ENCODE results near the gene ING1.
A peak's percentile ranks its signal among the peaks of the same experiment; 100 is the strongest.
"Not testable (repeated sequence)": the region's sequence is repeated elsewhere in the genome, so short reads cannot be mapped to it uniquely, and the experiment has no call there.

The ING1 gene, protein sequence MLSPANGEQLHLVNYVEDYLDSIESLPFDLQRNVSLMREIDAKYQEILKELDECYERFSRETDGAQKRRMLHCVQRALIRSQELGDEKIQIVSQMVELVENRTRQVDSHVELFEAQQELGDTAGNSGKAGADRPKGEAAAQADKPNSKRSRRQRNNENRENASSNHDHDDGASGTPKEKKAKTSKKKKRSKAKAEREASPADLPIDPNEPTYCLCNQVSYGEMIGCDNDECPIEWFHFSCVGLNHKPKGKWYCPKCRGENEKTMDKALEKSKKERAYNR

DNA sequence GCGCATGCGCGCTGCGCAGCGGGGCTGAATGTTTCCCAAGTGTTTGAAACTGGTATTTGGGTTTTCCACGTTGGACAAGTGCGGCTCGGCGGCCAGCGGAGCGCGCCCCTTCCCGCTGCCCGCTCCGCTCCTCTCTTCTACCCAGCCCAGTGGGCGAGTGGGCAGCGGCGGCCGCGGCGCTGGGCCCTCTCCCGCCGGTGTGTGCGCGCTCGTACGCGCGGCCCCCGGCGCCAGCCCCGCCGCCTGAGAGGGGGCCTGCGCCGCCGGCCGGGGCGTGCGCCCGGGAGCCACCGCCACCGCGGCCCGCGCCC lies at the start of gene ING1:
TSS of gene ING1 (plus strand) at position 59 of the 311 bp plus-strand sequence. CDS start 450 bp downstream, outside the sequence.
- DNase-seq (ENCODE audit: low read depth) = no peak

DNA sequence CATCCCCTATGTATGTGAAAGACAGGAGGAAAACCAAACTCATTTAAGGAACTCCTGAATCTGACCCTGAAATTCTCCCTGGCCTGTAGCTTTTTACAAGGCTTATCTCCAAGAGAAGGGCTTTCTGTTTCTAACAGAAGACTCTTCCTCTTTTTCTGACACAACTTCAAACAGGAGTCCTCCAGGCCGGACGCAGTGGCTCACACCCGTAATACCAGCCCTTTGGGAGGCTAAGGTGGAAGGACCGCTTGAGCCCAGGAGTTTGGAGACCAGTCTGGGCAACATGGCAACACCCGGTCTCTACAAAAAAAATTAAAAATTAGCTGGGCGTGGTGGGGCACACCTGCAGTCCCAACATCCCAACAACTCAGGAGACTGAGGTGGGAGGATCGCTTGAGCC lies 49.5 kb upstream of the ING1 start:
- no peak for DNase-seq (ENCODE audit: low read depth)

DNA sequence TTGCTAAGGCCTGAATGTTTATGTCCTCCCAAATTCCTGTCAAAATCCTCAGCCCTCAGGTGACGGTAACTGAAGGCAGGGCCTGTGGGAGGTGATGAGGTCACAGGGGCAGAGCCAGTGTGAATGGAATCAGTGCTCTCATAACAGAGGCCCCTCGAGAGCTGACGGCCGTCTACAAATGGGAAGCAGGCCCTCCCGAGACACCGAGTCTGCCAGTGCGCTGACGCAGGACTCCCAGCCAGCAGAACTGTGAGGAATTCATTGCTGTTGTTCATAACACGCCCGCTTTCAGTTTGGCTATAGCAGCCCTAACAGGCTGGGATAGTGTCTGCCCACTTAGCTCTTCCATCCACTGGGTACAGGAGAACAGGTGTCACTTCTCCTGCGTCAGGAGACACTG lies 48.8 kb upstream of the ING1 start:
- DNase-seq (ENCODE audit: low read depth) = no peak

- no peak for DNase-seq (ENCODE audit: low read depth)
These were observed 47.8 kb upstream of the ING1 start for GRCh38 chr13:110665491-110666254.

- no peak for DNase-seq (ENCODE audit: low read depth)
These were observed 47.3 kb upstream of the ING1 start for GRCh38 chr13:110666255-110666533.

GRCh38 chr13:110669036-110669435 lies 44.5 kb upstream of the ING1 start:
- no peak for DNase-seq (ENCODE audit: low read depth)

- DNase-seq (ENCODE audit: low read depth) = not testable (repeated sequence)
These were observed 43.7 kb upstream of the ING1 start for GRCh38 chr13:110669814-110670213.

- peak; percentile 6 for DNase-seq (ENCODE audit: low read depth)
These were observed 36.6 kb upstream of the ING1 start for GRCh38 chr13:110676595-110677587.

DNA sequence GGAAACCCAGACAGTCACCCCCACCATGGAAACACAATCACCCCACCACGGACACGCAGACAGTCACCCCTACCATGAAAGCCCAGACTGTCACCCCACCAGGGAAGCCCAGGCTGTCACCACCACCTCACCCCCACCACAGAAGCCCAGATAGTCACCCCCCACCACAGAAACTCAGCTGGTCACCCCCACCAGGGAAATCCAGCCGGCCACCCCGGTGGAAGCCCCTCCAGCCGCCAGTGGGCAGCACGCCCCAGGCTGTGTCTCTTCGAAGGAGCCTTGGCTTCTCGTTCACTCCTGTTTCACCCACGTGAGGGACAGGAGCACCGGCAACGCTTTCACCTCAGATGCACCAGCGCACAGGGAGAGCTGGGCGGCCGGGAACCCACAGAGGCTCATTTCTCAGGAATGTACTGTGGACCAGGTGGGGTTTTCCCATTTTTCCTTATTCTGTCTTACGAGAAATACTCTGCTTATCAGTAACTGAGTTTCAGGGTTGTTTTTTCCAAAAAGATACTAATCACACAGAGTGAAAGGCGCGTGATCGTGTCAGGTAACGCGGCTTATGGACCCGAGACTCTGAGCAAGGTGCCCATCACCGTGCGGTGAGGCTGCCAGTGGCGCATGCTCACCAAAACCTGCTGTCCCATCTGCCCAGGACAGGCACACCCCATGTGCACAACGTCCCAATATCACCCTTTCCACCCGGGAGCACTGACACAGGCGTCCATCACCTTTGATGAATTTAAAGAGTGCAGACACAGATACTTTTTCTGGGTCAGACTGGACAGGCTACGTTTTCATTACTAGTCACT lies 35.6 kb upstream of the ING1 start:
- DNase-seq (ENCODE audit: low read depth) = no peak

DNA sequence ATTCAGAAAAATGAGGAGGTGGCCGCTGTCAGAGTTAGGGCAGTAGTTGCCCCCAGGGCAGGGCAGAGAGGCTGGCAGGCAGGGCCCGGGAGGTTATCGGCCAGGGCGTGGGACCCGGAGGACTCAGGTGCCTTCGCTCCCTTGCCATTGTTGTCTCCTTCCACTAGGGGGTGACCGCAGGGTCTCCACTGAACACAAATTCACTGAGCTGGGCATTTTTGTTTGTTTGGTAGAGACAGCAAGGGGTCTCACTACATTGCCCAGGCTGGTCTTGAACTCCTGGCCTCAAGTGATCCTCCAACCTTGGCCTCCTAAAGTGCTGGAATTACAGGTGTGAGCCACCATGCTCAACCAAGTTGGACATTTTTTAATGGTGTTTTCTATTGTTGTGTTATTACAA lies 32.6 kb upstream of the ING1 start:
- no peak for DNase-seq (ENCODE audit: low read depth)

DNA sequence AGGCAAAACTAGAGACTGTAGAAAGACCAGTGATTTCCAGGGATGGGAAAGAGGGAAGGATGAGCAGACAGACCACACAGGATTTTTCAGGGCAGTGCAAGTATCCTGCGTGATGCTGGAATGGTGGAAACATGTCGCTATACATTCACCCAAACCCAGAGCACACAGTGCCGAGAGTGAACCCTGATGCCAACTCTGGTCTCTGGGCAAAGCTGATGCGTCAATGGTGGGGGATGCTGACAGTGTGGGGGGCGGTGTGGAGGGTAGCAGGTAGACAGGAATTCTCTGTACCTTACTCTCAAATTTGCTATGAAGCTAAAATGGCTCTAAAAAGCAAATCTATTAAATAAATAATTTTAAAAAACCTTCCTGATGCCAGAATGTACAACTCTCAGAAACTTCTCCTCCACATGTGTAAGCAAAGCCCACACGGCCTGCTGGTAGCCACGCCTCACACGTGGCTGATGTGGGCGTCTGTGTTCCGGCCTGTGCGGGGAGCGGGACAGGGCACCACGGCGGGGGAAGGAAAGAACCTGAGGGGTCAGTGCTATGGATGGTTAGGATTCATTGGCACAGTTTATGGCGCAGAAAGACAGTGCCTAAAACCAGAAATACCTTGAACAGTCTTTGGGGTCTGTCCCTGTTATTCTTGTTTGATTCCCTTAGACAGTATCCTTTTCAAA lies 31.5 kb upstream of the ING1 start:
- no peak for DNase-seq (ENCODE audit: low read depth)

DNA sequence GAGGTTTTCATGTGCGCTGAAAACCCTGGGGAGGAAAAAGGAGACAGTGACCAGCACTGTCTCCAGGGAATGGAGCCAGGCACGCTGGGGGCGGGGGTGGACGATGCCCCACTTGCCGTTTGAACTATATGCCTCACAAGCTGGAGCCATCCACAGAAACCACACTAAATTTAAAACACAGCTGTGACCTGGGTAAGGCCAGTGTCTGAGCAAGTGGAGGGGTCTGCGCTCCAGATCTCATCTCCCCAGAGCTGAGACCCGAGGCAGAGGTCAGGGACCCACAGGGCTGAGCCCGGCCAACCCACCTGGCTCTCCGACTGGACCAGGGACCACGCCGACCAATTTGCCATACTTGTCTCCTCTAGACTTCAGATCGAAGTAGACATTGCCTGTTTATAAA lies 30.8 kb upstream of the ING1 start:
- no peak for DNase-seq (ENCODE audit: low read depth)

DNA sequence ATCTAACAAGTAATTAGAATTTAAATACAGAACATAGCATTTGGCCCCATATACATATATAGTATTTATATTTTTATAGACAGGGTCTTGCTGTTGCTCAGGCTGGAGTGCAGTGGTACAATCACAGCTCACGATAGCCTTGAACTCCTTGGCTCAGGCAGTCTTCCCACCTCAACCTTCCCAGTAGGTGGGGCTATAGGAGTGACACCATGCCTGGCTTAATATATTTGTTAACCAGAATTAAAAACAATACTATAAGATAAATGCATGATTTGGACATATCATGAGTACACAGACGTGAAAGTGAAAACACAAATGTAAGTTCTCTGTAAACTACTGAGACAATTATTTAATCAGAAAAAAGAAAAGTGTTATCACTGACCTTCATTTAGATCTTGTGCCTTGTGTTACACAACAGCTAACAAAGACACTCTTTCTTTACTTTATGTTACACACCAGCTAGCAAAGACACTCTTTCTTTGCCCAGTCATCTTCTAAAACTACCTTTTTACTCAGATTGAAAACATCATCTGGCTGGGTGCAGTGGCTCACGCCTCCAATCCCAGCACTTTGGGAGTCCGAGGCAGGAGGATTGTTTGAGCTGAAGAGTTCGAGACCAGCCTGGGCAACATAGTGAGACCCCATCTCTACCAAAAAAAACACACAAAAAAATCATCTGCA lies 30.2 kb upstream of the ING1 start:
- DNase-seq (ENCODE audit: low read depth) = no peak

DNA sequence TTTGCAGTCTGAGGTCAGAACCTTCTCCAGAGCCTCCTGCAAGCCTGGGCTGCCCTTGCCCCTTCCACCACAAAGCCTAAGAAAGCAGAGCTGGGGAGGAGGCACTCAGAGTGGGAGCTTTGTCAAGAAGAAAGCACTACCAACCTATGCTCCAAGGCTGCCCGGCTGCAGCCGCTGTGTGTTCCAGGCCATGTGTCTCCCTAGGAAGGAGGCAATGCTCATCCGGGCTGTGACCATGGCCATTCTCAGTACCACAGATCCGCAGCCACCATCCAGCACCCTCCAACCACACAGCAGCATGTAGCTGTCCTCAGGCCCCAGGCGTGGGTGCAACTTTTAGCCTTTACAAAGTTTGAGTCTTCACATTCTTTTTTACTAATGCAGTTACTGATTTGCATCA lies 29.6 kb upstream of the ING1 start:
- DNase-seq (ENCODE audit: low read depth) = no peak

GRCh38 chr13:110684388-110685056 lies 29.0 kb upstream of the ING1 start:
- no peak for DNase-seq (ENCODE audit: low read depth)

GRCh38 chr13:110685305-110686020 lies 28.0 kb upstream of the ING1 start:
- no peak for DNase-seq (ENCODE audit: low read depth)

- DNase-seq (ENCODE audit: low read depth) = no peak
These were observed 25.8 kb upstream of the ING1 start for GRCh38 chr13:110687736-110688135.

- no peak for DNase-seq (ENCODE audit: low read depth)
These were observed 24.5 kb upstream of the ING1 start for GRCh38 chr13:110689041-110689440.

DNA sequence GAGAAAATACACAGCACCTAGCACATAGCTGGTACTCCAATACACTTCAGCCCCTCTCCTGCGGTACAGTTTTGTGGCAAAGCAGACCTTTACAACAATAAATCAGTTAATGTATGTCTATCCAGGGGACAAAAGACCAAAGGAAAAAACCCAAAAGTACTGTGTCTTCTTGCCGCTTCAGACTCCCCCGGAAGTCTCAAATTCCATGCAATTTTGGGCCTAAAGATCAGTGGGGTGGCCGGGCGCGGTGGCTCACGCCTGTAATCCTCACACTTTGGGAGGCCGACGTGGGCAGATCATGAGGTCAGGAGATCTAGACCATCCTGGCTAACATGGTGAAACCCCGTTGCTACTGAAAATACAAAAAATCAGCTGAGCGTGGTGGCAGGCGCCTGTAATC lies 23.8 kb upstream of the ING1 start:
- no peak for DNase-seq (ENCODE audit: low read depth)

DNA sequence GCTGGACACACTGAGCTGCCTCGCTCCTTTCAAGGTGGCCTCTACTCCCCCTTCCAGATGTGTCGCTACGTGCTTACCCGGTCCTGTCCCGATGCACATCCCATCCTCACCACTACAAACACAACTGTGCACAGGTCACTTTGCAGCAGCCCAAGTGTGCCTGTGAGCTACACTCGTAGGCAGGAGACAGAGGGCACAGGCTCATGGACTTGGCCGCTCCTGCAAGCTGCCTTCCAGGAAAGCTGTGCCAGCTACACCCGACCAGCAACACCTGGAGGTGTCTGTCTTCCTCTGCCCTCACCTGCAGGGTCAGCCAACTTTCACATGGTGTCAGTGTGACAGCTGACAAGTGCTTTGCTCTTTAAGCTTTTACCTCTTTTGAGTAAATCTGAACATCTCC lies 23.0 kb upstream of the ING1 start:
- DNase-seq (ENCODE audit: low read depth) = no peak

Data from activated T-helper 9 cell treated with anti-CD3 and anti-CD28 coated beads, Interleukin-2, amount 50 U/mL, for 16 hours (primary cell).